ENCODE data around the gene DOCK4. TPM values are rescaled to one million over a fixed set of nuclear protein-coding genes. Genes with fewer than 3 reads are reported as not detected.

The DOCK4 gene
- total and polyA plus RNA-seq, 3 donors from 2014 or later: 5.4 to 17.1 (median 12.4) TPM

DNA sequence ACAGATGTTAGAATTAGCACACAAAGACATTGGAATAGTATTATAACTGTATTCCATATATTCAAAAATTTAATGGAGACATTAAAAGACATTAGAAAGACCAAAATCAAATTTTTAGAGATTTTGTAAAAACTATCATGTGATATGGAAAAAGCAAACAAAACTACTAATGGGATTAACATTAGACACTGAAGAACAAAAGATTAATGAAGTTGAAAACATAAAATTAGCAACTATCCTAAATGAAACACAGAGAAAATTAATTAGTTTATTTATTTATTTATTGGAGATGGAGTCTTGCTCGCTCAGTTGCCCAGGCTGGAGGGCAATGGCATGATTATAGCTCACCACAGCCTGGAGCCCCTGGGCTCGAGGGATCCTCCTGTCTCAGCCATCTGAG lies 158.8 kb downstream of the DOCK4 start:
- no peak overlapping the region for H3K27ac ChIP-seq
- TF ChIP-seq POLR2A (IDR thresholded peaks at IDR 0.05) (no peak), CTCF (IDR thresholded peaks at IDR 0.05) (no peak)
- no peaks in the 10 kb centered on the region for H3K36me3 ChIP-seq (ENCODE audit: low read depth, missing control alignments)
- no peak for DNase-seq
- H3K4me1 ChIP-seq: peaks cover 3% of the 10 kb centered on the region
- no peaks in the 10 kb centered on the region for H3K27me3 ChIP-seq
- intact Hi-C loops (cut with DNase I; ENCODE audit: low total_unique reads): no loop called here
- WGBS, 2 donors: 95 to 100% methylated on average over 2 of the region's 2 CpGs
- H3K9me3 ChIP-seq: no peaks in the 10 kb centered on the region
- H3K4me3 ChIP-seq: no peak overlapping the region

- no peaks in the 10 kb centered on the region for H3K36me3 ChIP-seq (ENCODE audit: low read depth, missing control alignments)
- H3K4me1 ChIP-seq: peaks cover 3% of the 10 kb centered on the region
- no peak overlapping the region for H3K4me3 ChIP-seq
- DNase-seq: no peak
- no peak for TF ChIP-seq POLR2A (IDR thresholded peaks at IDR 0.05)
- no peak for TF ChIP-seq CTCF (IDR thresholded peaks at IDR 0.05)
- no peaks in the 10 kb centered on the region for H3K27me3 ChIP-seq
- no peaks in the 10 kb centered on the region for H3K9me3 ChIP-seq
- intact Hi-C loops (cut with DNase I; ENCODE audit: low total_unique reads): no loop called here
- no peak overlapping the region for H3K27ac ChIP-seq
Observed at GRCh38 chr7:112045222-112045621, 161.0 kb downstream of the DOCK4 start.

DNA sequence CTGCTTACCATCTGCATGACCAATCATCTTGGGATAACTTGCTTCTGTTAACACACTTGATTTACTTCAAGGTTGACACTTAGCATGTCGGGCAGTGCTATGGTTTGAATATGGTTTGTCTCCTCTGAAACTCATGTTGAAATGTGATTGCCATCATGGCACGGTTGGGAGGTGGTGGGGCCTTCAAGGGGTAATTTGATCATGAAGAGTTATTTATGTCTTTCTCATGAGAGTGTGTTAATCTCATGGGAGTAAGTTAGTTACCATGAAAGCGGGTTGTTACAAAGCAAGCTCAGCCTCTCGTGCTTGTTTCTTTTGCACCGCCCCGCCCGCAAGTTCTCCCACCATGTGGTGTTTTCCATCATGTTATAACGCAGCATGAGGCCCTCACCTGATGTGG lies 163.6 kb downstream of the DOCK4 start:
- Histone ChIP-seq H3K9me3 (no peaks in the 10 kb centered on the region), H3K27me3 (no peaks in the 10 kb centered on the region), H3K4me1 (no peaks in the 10 kb centered on the region), H3K36me3 (ENCODE audit: low read depth, missing control alignments) (no peaks in the 10 kb centered on the region), H3K27ac (no peak overlapping the region), H3K4me3 (no peak overlapping the region)
- intact Hi-C loops (cut with DNase I; ENCODE audit: low total_unique reads): no loop called here
- TF ChIP-seq CTCF (IDR thresholded peaks at IDR 0.05): no peak
- TF ChIP-seq POLR2A (IDR thresholded peaks at IDR 0.05): no peak
- WGBS, 2 donors: 93 to 95% methylated on average over 8 of the region's 8 CpGs
- DNase-seq: no peak

DNA sequence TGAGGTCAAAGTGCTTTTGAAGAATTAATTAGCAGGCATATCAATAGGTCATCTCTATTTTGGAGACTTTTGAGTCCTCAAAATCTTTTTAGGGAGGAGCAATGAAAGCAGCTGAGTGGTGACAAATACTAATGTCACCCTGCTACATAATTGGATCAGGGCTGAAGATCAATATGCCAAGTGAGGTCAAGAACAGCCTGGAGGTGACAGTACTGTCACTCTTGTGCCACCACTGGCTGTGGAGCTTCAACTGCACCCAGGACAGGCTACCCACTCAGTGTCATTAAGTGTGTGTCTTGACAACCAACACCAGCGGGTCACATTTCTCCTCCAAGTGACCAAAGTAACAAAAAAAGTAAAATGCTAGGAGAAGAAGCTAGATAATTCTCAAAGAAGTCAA lies 167.8 kb downstream of the DOCK4 start:
- Histone ChIP-seq H3K27me3 (no peaks in the 10 kb centered on the region), H3K27ac (no peak overlapping the region), H3K4me1 (no peaks in the 10 kb centered on the region), H3K9me3 (no peaks in the 10 kb centered on the region), H3K36me3 (ENCODE audit: low read depth, missing control alignments) (no peaks in the 10 kb centered on the region), H3K4me3 (no peak overlapping the region)
- WGBS, 2 donors: 93 to 95% methylated on average over 1 of the region's 1 CpG
- no peak for DNase-seq
- TF ChIP-seq POLR2A (IDR thresholded peaks at IDR 0.05): no peak
- no peak for TF ChIP-seq CTCF (IDR thresholded peaks at IDR 0.05)
- intact Hi-C loops (cut with DNase I; ENCODE audit: low total_unique reads): no loop called here

- TF ChIP-seq POLR2A (IDR thresholded peaks at IDR 0.05): no peak
- TF ChIP-seq CTCF (IDR thresholded peaks at IDR 0.05): no peak
- Histone ChIP-seq H3K36me3 (ENCODE audit: low read depth, missing control alignments) (no peaks in the 10 kb centered on the region), H3K4me3 (no peak overlapping the region), H3K9me3 (no peaks in the 10 kb centered on the region), H3K27me3 (no peaks in the 10 kb centered on the region), H3K4me1 (no peaks in the 10 kb centered on the region), H3K27ac (no peak overlapping the region)
- intact Hi-C loops (cut with DNase I; ENCODE audit: low total_unique reads): no loop called here
- DNase-seq: no peak
- WGBS, 2 donors: 60 to 91% methylated on average over 2 of the region's 2 CpGs
Observed at GRCh38 chr7:112036071-112036470, 170.1 kb downstream of the DOCK4 start.

All from testis (tissue), 3 donors.